A673 (cell line): ENCODE measurements around the gene HS6ST3. TPM values are rescaled to one million over a fixed set of nuclear protein-coding genes. Genes with fewer than 3 reads are reported as not detected.
A peak's percentile ranks its signal among the peaks of the same experiment; 100 is the strongest.

Experiments used
- BruUV-seq: library from RNA; stranded (reverse); fragments of 400-500 nt; replicated peaks from 2 replicates; lab custom pipeline; 2021; lab: Mats Ljungman, UMichigan
- CTCF ChIA-PET: fragments of 300-600 bp; sonication (Branson Sonifier 250); formaldehyde crosslinking; loops from one replicate; lab custom pipeline; 2022; ENCODE audit warnings: antibody characterized with exemption; lab: Charles Lee
- POLR2A ChIA-PET: fragments of 300-600 bp; sonication (Branson Sonifier 250); formaldehyde crosslinking; loops from one replicate; lab custom pipeline; 2022; ENCODE audit warnings: antibody characterized with exemption; ENCODE audit not compliant: low non-redundant PET; lab: Charles Lee
- DNase-seq: peaks from one replicate; pipeline ENCODE4 v3.0.0-alpha.2; 2015; ENCODE audit warnings: low spot score
- H3K27ac ChIP-seq: fragments of 200-600 bp; sonication (generic); 2 replicates; pipeline ENCODE4 v1.5.1; 2016; ENCODE audit warnings: mixed run types, low read depth, mild to moderate bottlenecking, mixed read lengths, antibody characterized with exemption, low read length; ENCODE audit not compliant: poor library complexity, severe bottlenecking
- H3K27me3 ChIP-seq: fragments of 200-600 bp; sonication (generic); replicated peaks from 2 replicates; pipeline ENCODE4 v1.6.1; 2017; ENCODE audit warnings: mixed run types, low read depth, mild to moderate bottlenecking, mixed read lengths, antibody characterized with exemption, low read length; ENCODE audit not compliant: insufficient read depth, poor library complexity
- H3K36me3 ChIP-seq: fragments of 200-600 bp; sonication (generic); 2 replicates; pipeline ENCODE4 v1.6.1; 2016; ENCODE audit warnings: mixed run types, mild to moderate bottlenecking, mixed read lengths, antibody characterized with exemption, low read length; ENCODE audit not compliant: insufficient read depth, poor library complexity, severe bottlenecking
- H3K4me1 ChIP-seq: fragments of 200-600 bp; sonication (generic); 2 replicates; pipeline ENCODE4 v1.6.1; 2017; ENCODE audit warnings: mixed run types, mild to moderate bottlenecking, mixed read lengths, antibody characterized with exemption, low read length; ENCODE audit not compliant: insufficient read depth, poor library complexity, severe bottlenecking
- H3K4me3 ChIP-seq: fragments of 200-600 bp; sonication (generic); 2 replicates; pipeline ENCODE4 v1.5.1; 2016; ENCODE audit warnings: low read depth, mixed run types, mild to moderate bottlenecking, mixed read lengths, low read length; ENCODE audit not compliant: poor library complexity, severe bottlenecking
- H3K9me3 ChIP-seq: fragments of 200-600 bp; sonication (generic); 2 replicates; pipeline ENCODE4 v1.6.1; 2016; ENCODE audit warnings: mixed run types, low read depth, mild to moderate bottlenecking, mixed read lengths, antibody characterized with exemption, low read length; ENCODE audit not compliant: poor library complexity, severe bottlenecking
- EZH2 ChIP-seq: fragments of 200-600 bp; sonication (generic); IDR thresholded peaks from 2 replicates; pipeline ENCODE4 v1.6.1; 2017; ENCODE audit warnings: borderline replicate concordance, low read depth, mild to moderate bottlenecking, mixed read lengths, antibody characterized with exemption, low read length; ENCODE audit not compliant: poor library complexity, severe bottlenecking
- intact Hi-C: fragments of 100-400 bp; cut with micrococcal nuclease; formaldehyde crosslinking; loops from one replicate; pipeline ENCODE4 v1.10.0; 2022; ENCODE audit not compliant: unreplicated experiment
- total RNA-seq: library from RNA; stranded (reverse); gene quantifications from 2 replicates; pipeline ENCODE4 v1.2.3, GENCODE V29; 2021
- TF ChIP-seq, protein P1 (sequence below): fragments of 300-800, 200-600 bp; sonication (generic); conservative IDR thresholded peaks from 2 replicates; pipeline ENCODE4 v1.5.1; 2017; ENCODE audit warnings: low read depth, mild to moderate bottlenecking, antibody characterized with exemption, low read length, moderate library complexity, mixed read lengths

Gene HS6ST3
- total RNA-seq, 1 experiment from 2014 or later = not detected

DNA sequence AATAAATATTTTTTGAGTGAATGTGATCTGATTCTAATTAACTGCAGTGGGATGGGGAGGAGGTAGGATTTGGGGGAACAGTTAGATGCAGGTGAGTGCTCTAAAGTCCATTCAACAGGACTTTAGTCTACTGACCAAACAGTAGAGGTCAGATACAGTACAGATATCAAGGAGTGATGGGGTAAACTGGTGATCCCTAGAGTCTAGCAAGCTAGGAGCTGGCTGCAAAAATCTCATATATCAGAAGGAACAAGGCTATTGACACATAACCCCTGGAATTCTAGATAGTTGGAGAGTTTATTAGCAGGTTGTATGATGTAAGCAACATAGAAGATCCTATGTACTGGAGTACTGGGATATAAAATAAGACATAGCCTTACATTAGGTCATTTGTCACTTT lies 131.6 kb downstream of the HS6ST3 start:
- intact Hi-C loops = loop anchor here (10.0 kb wide), 1 partner anchor 597 kb away; no protein-coding TSS in a partner anchor
- BruUV-seq = no TSS peak
- no peak for DNase-seq
- H3K9me3 ChIP-seq = no peaks in the 10 kb centered on the region
- H3K4me1 ChIP-seq = no peaks in the 10 kb centered on the region
- TF ChIP-seq, protein P1, sequence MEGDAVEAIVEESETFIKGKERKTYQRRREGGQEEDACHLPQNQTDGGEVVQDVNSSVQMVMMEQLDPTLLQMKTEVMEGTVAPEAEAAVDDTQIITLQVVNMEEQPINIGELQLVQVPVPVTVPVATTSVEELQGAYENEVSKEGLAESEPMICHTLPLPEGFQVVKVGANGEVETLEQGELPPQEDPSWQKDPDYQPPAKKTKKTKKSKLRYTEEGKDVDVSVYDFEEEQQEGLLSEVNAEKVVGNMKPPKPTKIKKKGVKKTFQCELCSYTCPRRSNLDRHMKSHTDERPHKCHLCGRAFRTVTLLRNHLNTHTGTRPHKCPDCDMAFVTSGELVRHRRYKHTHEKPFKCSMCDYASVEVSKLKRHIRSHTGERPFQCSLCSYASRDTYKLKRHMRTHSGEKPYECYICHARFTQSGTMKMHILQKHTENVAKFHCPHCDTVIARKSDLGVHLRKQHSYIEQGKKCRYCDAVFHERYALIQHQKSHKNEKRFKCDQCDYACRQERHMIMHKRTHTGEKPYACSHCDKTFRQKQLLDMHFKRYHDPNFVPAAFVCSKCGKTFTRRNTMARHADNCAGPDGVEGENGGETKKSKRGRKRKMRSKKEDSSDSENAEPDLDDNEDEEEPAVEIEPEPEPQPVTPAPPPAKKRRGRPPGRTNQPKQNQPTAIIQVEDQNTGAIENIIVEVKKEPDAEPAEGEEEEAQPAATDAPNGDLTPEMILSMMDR = no peak
- no peak for TF ChIP-seq EZH2
- no peaks in the 10 kb centered on the region for H3K36me3 ChIP-seq
- H3K27me3 ChIP-seq = no peaks in the 10 kb centered on the region
- H3K27ac ChIP-seq = no peak overlapping the region
- H3K4me3 ChIP-seq = no peak overlapping the region
- ChIA-PET CTCF (no interaction called here), POLR2A (no interaction called here)

DNA sequence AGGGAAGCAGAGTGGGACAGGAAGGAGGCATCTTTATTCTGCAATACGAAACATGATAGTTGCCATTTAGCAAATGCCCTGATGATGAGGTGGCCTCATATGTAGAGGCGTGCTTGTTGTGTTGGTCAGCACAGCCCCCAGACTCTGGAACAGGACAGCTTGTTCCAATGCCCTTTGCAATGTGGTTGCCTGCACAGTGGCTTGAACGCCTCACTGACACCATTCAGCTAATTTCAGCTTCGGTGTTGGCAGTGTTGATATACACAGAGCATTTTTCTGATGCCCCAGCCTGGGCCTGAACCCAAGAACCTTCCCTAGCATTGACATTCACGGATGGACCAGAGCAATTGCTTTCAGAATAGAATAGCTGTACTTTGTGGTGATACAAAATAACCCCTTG lies 133.3 kb downstream of the HS6ST3 start:
- no peak for DNase-seq
- Histone ChIP-seq H3K4me3 (no peak overlapping the region), H3K36me3 (no peaks in the 10 kb centered on the region), H3K27me3 (no peaks in the 10 kb centered on the region), H3K4me1 (no peaks in the 10 kb centered on the region), H3K9me3 (no peaks in the 10 kb centered on the region), H3K27ac (no peak overlapping the region)
- ChIA-PET POLR2A (no interaction called here), CTCF (no interaction called here)
- TF ChIP-seq, protein P1 = no peak
- TF ChIP-seq EZH2 = no peak
- no TSS peak for BruUV-seq
- intact Hi-C loops = loop anchor here (10.0 kb wide), 1 partner anchor 598 kb away; no protein-coding TSS in a partner anchor

DNA sequence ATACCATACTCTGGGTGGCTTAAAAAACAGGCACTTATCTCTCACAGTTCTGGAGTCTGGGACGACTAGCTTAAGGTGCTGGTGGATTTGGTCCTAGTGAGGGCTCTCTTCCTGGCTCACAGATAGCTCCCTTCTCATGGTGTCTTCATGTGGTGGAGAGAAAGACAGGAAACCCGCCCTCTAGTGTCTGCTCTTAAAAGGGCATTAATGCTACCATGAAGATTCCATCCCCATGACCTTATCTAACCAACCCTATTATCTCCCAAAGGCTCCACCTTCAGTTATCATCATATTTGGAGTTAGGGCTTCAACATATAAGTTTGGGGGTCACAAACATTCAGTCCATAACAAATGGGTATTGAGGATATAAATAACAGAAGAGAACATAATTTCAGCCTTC lies 139.4 kb downstream of the HS6ST3 start:
- no TSS peak for BruUV-seq
- Histone ChIP-seq H3K27ac (no peak overlapping the region), H3K9me3 (no peaks in the 10 kb centered on the region), H3K36me3 (no peaks in the 10 kb centered on the region), H3K27me3 (no peaks in the 10 kb centered on the region), H3K4me3 (no peak overlapping the region), H3K4me1 (no peaks in the 10 kb centered on the region)
- intact Hi-C loops = loop anchor here (1.0 to 10.0 kb wide), 2 partner anchors 209 to 605 kb away; no protein-coding TSS in a partner anchor
- ChIA-PET POLR2A (no interaction called here), CTCF (interaction anchor here (0.6 to 1.0 kb wide), 4 partner anchors 47 to 605 kb away, joined by 3 to 10 read pairs (median 4); no protein-coding TSS in a partner anchor)
- TF ChIP-seq EZH2 = no peak
- TF ChIP-seq, protein P1 = peak; percentile 68
- DNase-seq = peak; percentile 54
